Measurements from ENCODE around the gene NOB1.

GRCh38 chr16:69767459-69768229 is 12.9 kb upstream of the NOB1 start:
- TF ChIP-seq TRIM28 (IDR thresholded peaks at IDR 0.05) (no peak), ZBTB5 (IDR thresholded peaks at IDR 0.05) (no peak), PRDM10 (IDR thresholded peaks at IDR 0.05; ENCODE audit: partially characterized antibody) (no peak), EGR1 (conservative IDR thresholded peaks at IDR 0.05) (no peak), CTCF (IDR thresholded peaks at IDR 0.05 in 2 of 3, conservative IDR thresholded peaks at IDR 0.05 in 1 of 3; ENCODE audit: insufficient read depth in 2 of 3, low read depth in 1 of 3, low read length in 3 of 3) (no peak), PKNOX1 (IDR thresholded peaks at IDR 0.05) (no peak), HDAC6 (IDR thresholded peaks at IDR 0.05; ENCODE audit: low read depth, low read length) (no peak), EP300 (IDR thresholded peaks at IDR 0.05; ENCODE audit: low read length) (no peak), CTBP1 (IDR thresholded peaks at IDR 0.05; ENCODE audit: borderline replicate concordance) (no peak)

Measured in K562 (cell line).